Measurements from ENCODE around the gene AEBP2.
"Not testable (repeated sequence)": the region's sequence is repeated elsewhere in the genome, so short reads cannot be mapped to it uniquely, and the experiment has no call there.

The AEBP2 gene

GRCh38 chr12:19454837-19455236 lies 15.5 kb downstream of the AEBP2 start:
- no peak for DNase-seq (ENCODE audit: low spot score)

- DNase-seq (ENCODE audit: low spot score), result no peak
Observed at GRCh38 chr12:19456176-19456575, 16.9 kb downstream of the AEBP2 start.

GRCh38 chr12:19457561-19457960 lies 18.3 kb downstream of the AEBP2 start:
- DNase-seq (ENCODE audit: low spot score), result no peak

GRCh38 chr12:19458733-19459132 lies 19.4 kb downstream of the AEBP2 start:
- no peak for DNase-seq (ENCODE audit: low spot score)

- no peak for DNase-seq (ENCODE audit: low spot score)
Observed at GRCh38 chr12:19461999-19462398, 22.7 kb downstream of the AEBP2 start.

- no peak for DNase-seq (ENCODE audit: low spot score)
Observed at GRCh38 chr12:19462406-19462805, 23.1 kb downstream of the AEBP2 start.

- DNase-seq (ENCODE audit: low spot score), result no peak
Observed at GRCh38 chr12:19464192-19464580, 24.9 kb downstream of the AEBP2 start.

GRCh38 chr12:19465711-19466110 lies 26.4 kb downstream of the AEBP2 start:
- no peak for DNase-seq (ENCODE audit: low spot score)

- no peak for DNase-seq (ENCODE audit: low spot score)
Observed at GRCh38 chr12:19474147-19474546, 34.9 kb downstream of the AEBP2 start.

GRCh38 chr12:19475884-19476505 lies 36.7 kb downstream of the AEBP2 start:
- not testable (repeated sequence) for DNase-seq (ENCODE audit: low spot score)

GRCh38 chr12:19477071-19477470 lies 37.8 kb downstream of the AEBP2 start:
- no peak for DNase-seq (ENCODE audit: low spot score)

- DNase-seq (ENCODE audit: low spot score), result no peak
Observed at GRCh38 chr12:19480459-19480858, 41.2 kb downstream of the AEBP2 start.

- DNase-seq (ENCODE audit: low spot score), result no peak
Observed at GRCh38 chr12:19482036-19482435, 42.7 kb downstream of the AEBP2 start.

GRCh38 chr12:19482551-19483109 lies 43.3 kb downstream of the AEBP2 start:
- DNase-seq (ENCODE audit: low spot score), result peak; percentile 7

GRCh38 chr12:19483727-19484126 lies 44.4 kb downstream of the AEBP2 start:
- no peak for DNase-seq (ENCODE audit: low spot score)

- DNase-seq (ENCODE audit: low spot score), result no peak
Observed at GRCh38 chr12:19484738-19485137, 45.4 kb downstream of the AEBP2 start.

- no peak for DNase-seq (ENCODE audit: low spot score)
Observed at GRCh38 chr12:19485240-19485639, 45.9 kb downstream of the AEBP2 start.

GRCh38 chr12:19489168-19489567 lies 49.9 kb downstream of the AEBP2 start:
- DNase-seq (ENCODE audit: low spot score), result no peak

- no peak for DNase-seq (ENCODE audit: low spot score)
Observed at GRCh38 chr12:19490908-19491307, 51.6 kb downstream of the AEBP2 start.

GRCh38 chr12:19491863-19492262 lies 52.6 kb downstream of the AEBP2 start:
- no peak for DNase-seq (ENCODE audit: low spot score)

GRCh38 chr12:19496219-19496878 lies 57.1 kb downstream of the AEBP2 start:
- no peak for DNase-seq (ENCODE audit: low spot score)

GRCh38 chr12:19498099-19498498 lies 58.8 kb downstream of the AEBP2 start:
- no peak for DNase-seq (ENCODE audit: low spot score)

GRCh38 chr12:19499030-19499429 lies 59.7 kb downstream of the AEBP2 start:
- no peak for DNase-seq (ENCODE audit: low spot score)

- no peak for DNase-seq (ENCODE audit: low spot score)
Observed at GRCh38 chr12:19506497-19506896, 67.2 kb downstream of the AEBP2 start.
